Activated CD4-positive, alpha-beta T cell treated with anti-CD3 and anti-CD28 coated beads, Interleukin-2, amount 50 U/mL, for 16 hours (primary cell): Measurements from ENCODE around the gene CACNA1C.

Experiments used
- DNase-seq: peaks from one replicate; pipeline ENCODE4 v3.0.0-alpha.2; 2020

CACNA1C gene

GRCh38 chr12:2498964-2499500, 446.2 kb downstream of the CACNA1C start:
- DNase-seq: no peak

GRCh38 chr12:2501464-2502191, 448.8 kb downstream of the CACNA1C start:
- DNase-seq: no peak

DNA sequence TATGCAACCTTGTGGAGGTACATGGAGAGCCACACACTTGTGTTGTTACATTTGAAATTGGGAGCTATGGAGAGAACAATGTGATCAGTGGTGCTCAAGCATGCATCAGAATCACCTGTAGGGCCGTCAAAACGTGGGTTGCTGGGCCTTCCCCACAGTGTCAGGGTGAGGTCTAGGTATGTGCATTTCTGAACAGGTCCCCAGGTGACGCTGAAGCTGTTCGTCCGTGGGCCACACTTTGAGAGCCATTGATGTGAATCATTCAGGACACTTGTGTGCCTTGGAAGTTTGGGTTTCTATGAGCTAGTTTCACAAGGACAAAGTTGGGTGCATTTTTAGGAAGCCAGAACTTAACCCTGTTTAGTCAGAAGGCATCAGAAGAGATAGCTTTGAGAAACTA, 450.2 kb downstream of the CACNA1C start:
- no peak for DNase-seq

DNA sequence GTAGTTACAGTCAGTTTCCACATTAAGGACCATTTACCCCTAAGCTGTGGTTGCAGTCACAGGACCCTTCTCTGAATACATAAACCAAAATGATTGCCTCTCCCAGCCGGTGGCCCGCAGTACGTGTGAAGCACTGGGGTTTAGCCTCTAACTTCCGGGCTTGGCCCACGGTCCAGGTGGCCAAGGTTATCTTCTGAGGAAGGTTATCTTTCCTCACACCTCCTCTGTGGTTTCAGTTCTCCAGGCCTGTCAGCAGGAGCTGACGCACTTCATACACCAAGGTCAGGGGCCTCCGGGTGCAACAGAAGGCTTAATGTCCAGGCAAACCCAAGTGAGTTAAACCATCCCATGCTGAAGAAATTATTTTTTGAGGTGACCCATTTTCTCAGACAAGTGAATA, 451.0 kb downstream of the CACNA1C start:
- DNase-seq: no peak

DNA sequence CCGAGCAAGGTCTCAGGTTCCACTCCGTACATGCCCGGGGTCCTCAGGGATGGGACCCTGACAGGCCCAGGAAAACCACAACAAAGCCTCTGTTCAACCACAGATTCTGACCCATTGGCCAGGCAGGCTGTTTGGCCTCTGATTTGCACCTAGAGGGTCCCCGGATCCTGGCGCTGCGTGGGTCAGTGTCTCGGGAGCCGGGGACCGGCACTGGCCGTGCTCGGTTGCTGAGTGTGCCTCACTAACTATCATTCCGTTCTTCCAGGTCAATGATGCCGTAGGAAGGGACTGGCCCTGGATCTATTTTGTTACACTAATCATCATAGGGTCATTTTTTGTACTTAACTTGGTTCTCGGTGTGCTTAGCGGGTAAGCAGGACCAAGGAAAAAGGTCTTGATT, 451.8 kb downstream of the CACNA1C start:
- DNase-seq: no peak

GRCh38 chr12:2507814-2508213, 455.0 kb downstream of the CACNA1C start:
- DNase-seq: no peak

DNA sequence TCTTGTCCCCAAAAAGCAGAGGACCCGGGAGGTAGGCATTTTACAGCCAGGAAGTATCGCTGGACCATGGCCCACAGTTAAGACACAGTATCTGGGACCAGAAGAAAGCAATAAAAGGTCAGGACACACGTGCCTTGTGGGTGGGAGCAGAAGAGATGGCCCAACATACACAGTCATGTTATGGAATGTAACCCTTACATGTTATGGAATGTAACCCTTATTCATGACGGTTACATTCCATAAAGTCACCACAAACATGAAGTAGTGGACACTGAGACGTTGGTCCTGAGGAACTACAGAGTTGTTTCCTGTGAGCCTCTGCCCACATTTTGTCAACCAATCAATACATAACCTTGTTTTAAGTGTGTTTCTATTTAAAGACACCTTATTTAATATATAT, 456.4 kb downstream of the CACNA1C start:
- no peak for DNase-seq

DNA sequence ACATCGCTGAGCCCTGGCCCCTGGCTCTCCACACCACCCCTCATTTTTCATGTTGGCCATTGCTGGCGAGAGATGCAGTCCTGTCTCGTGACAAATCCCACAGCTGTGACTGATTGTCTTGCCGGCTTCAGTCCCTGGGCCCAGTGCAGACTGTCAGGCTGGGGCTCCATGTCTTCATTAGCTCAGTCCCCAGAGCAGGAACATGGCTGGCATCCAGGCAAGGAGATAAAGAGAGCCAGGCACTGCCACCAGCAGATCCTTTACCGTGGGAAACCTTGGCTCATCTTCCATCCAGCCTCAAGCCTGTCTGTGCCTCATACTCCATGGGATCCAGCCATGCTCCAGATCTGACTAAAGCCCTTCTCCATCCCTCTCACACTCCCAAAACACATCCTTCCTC, 457.3 kb downstream of the CACNA1C start:
- no peak for DNase-seq

- DNase-seq: no peak
These were observed 460.6 kb downstream of the CACNA1C start for GRCh38 chr12:2513141-2514037.

- no peak for DNase-seq
These were observed 461.2 kb downstream of the CACNA1C start for GRCh38 chr12:2514038-2514340.

DNA sequence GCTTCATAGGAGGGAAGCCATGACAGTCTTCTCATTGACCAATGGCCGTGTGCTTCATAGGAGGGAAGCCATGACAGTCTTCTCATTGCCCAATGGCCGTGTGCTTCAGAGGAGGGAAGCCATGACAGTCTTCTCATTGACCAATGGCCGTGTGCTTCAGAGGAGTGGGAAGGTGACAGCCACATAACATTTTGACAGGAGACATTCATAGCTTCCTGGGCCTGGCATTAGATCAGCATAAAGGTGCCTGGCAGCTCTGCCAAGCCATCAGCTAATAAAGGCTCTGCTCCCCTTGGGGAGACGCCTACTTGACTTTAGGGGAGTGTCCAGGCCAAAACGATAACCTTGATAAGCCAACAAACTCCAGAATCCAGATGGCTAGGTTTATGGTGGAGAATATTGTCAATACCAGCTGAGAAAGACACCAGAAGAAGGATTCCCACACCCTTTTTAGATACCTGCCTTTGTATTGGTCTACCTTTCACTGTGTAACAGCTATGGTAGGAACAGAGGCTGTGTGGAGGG, 468.0 kb downstream of the CACNA1C start:
- no peak for DNase-seq

- DNase-seq: no peak
These were observed 470.5 kb downstream of the CACNA1C start for GRCh38 chr12:2523317-2523716.

GRCh38 chr12:2523844-2524243, 471.1 kb downstream of the CACNA1C start:
- DNase-seq: no peak

- DNase-seq: peak; percentile 67
These were observed 473.6 kb downstream of the CACNA1C start for GRCh38 chr12:2526371-2526770.

DNA sequence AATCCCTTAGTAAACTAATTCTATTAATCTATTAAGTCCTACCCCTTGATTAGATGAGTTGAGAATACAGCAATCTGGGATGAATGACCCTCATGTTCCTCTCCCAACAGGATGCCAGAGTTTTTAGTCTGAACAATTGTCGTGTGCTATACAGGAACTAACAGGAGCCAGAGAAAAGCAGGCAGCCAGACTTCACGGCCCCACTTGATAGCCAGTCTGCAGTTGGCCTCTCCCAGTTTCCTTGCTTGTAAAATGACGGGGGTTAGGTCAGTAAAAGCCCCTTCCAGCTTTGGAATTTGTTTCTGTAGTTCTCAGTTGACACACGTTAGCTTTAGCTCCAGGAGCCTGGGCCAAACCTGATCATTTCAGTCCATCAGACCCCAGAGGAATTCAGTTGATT, 475.2 kb downstream of the CACNA1C start:
- DNase-seq: no peak

DNA sequence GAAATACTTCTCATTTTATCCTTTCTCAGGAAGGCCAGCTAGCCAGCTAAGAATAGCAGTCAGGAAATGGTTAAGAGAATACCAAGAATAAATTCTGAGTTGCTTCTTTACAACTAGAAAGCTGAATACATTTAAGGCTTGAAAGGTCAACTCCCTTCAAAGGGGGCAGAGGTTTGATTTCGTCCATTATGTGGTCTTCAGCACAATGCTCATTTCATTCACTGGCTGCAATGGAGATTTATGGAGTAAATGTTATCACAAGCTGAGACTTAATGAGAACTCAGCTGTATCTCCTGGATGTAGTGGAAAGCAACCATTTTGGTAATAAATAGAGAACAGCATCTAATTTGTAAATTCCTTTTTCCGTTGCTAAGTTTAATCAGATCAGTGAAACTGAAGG, 477.0 kb downstream of the CACNA1C start:
- no peak for DNase-seq

GRCh38 chr12:2531371-2531770, 478.6 kb downstream of the CACNA1C start:
- DNase-seq: no peak

DNA sequence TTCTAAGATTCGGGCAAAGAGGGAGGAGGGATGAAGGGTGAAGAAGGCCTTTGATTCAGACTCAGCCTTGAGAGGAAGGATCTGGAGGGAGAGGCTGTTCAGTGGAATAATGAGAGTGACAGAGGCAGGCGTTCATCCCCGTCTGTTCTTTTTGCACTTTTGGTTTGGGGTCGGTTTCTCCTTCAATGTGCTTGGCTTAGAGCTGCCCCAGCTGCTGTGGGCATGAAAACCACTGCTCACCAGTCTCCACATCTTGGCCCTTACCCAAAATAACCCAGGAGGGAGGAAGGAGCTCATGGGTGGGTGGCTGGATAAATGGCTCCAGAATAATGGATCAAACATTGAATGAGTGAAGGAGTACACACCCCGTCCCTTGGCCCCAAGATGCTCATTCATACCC, 480.2 kb downstream of the CACNA1C start:
- DNase-seq: no peak

- no peak for DNase-seq
These were observed 482.9 kb downstream of the CACNA1C start for GRCh38 chr12:2535583-2536204.

- no peak for DNase-seq
These were observed 483.9 kb downstream of the CACNA1C start for GRCh38 chr12:2536724-2537123.

- DNase-seq: no peak
These were observed 485.2 kb downstream of the CACNA1C start for GRCh38 chr12:2537868-2538541.

- DNase-seq: no peak
These were observed 487.2 kb downstream of the CACNA1C start for GRCh38 chr12:2539938-2540337.

DNA sequence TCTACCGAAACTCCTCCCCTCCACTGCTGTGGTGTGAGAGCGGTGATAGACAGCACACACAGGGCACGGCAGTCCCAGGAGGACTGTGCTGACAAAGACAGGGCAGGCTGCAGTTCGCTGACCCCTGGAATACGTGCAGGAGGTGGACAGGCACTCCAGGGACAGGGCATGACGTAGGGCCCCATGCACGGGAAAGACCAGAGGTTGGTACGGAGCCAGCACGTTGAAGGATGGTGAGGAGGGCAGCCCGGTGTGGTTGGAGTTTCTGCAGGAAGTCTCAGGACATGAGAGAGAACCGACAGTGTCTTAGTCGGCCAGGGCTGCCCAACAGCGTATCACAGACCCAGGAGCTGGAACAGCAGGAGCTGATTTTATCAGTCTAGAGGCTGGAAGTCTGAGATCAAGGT, 487.8 kb downstream of the CACNA1C start:
- no peak for DNase-seq
